ENCODE results near the gene CYP4B1.
"Not testable (repeated sequence)": the region's sequence is repeated elsewhere in the genome, so short reads cannot be mapped to it uniquely, and the experiment has no call there.

Gene CYP4B1

DNA sequence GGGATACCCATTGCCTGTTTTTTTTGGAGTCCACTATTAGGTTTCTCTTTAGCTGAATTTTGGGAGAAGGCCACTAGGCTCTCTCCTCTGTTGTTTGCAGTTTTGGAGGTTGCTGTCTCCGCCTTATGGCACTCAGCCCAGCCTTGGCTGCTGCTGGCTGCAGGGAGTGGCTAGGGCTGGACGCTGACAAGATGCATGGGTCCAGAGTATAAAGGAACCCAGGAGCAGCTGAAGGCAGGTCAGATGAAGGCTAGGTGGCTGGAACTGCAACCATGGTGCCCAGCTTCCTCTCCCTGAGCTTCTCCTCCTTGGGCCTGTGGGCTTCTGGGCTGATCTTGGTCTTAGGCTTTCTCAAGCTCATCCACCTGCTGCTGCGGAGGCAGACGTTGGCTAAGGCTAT lies at the start of gene CYP4B1:
TSS of gene CYP4B1 (plus strand) at position 237 of the 400 bp plus-strand sequence. CDS start at position 273, 36 bp downstream.
- DNase-seq = no peak

DNA sequence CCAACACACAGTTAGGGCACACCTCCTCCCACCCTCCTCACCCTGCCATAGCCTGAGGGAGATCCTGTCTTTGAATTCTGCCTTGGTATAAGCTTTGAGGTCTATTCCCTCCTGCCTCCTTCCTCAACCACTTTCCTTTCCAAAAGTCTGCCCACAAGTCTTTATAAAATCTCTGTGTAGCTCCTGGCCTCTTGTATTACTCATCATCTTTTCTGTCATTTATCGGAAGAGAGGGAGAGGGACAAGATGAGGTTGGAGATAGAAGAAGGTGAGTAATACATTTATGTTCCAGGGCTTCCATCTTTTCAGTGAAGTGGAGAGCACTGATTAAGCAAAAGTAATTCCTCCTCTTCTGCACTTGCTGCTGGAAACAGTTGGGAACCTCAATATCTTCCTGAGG lies 49.4 kb upstream of the CYP4B1 start:
- no peak for DNase-seq

DNA sequence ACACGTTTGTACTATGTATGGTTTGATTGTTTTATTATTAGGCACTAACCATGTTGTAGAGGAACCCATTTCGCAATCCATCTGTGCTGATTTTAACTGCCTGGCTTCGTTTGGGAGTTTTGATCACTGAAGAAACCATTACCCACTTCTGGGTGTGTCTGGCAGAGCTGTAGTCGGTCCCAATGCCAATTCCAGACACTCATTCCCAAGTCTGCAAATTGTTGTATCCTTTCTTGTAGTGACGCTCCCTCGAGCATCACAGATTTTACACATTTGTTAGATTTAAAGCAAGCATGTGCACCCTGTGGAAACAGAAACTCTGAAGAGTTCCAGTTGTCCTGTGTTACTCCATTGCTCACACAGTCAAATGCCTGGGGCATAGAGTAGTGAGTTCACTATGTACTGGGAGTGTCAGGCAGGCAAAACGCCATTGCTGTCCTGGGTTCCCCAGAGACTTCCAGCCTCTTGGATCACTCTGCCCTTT lies 48.9 kb upstream of the CYP4B1 start:
- no peak for DNase-seq

DNA sequence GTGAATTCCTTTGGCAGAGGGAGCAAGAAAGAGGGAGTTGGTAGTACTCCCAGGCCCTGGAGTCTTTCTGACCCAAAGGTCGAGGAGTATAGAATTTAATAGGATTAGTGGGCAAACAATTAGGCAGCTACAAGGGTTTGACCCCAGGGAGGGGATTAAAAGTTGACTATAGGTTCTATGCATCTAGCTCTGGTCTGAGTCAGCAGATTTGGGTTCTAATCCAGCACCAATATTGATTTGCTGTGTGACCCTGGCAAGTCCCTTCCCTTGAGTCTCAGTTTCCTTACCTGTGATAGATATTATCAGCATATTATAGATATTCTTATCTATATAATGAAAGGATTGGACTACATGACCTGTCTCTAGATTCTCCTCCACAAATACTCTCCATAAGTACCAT lies 44.9 kb upstream of the CYP4B1 start:
- no peak for DNase-seq

DNA sequence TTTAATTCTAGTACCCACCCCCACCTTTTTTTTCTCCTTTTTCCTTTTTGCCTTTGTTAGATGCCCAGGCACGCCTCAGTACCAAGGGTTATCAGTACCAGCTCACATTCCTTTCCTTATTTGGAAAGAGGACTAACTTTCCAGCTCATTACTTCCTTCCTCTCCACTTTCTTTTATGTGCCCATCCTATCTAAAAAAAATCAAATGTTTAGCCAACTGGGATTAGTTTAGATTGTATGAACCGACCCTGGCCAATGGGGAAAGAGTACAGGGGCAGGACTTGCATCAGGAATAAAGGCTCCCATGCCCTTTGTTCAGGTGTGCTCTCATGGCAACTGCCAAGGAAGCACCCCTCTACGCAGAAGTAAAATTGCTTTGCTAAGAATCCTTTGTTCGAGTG lies 44.1 kb upstream of the CYP4B1 start:
- DNase-seq = peak; percentile 40

DNA sequence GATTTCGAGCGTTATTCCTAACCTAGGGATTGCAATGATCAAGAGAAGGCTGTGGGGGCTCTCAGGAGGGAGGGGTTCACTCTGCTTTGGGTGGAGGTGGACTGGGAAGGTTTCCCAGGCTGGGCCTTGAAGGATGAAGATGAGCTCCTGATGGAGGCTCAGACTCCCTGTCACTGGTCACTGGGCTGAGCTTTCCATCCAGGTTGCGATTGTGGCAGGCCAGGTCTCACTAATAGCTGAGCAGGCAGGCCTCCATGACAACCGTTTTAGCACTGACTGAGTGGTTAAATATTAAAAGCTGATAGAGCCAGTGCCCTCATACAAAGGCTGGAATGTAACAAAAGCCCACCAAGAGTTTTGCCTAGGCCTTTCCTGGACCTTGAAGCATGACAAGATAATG lies 43.7 kb upstream of the CYP4B1 start:
- DNase-seq = no peak

DNA sequence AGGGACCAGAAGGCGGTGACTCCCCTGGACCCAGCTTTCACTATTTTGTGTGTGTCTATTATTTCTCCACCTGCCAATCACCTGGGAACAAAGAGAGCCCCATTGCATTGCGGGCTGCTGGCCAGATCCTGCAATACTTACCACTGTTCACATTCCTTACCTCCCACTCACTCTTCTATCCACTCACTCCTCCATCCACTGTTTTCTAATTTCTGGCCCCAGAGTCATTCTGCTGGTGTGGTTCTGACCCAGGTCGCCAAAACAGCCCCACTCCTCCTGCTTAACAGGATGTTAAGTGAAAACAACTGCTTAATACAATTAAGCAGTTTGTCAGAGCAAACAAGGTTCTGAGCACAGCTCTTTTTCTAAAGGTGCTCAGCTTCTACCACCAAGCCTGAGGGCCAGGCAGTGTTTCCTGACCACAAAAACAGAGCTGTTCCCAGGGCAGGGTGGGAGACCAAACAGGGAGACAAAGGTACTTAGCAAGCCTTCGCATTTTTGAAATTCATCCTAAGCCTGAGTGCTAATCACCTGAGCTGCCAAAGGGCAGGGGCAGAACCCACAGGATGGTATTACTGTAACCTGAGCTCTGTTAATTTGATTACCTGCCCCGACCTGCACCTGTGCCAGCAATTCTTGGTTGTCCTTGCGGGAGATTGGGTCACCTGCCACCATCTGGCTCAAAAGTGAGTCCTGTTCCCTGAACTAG lies 41.4 kb upstream of the CYP4B1 start:
- DNase-seq = peak; percentile 81

DNA sequence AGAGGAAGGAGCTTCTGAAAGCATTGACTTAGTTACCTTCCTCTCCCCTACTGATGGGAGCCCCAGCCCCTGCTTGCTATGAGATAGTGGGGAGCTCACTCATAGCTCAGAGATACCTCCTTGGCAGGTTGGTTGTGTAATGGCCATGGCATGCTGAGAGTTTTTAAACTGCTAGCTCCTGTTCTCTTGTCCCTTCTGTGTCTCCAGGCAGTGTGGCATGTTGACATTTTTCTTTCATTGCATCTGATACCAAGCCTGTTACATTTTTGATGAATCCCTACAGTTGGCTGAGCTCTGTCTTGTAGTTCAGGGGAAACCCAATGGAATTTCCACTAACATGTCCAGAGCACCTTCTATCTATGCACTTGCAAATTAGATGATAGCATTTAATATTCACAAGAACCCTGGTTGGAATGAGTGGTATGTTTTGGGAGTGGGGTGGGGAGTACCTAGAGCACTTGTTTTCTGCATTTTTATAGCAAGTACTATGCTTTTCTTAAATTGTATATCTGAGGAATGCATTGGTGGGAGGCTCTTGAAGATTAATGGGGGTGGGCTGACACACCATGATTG lies 40.8 kb upstream of the CYP4B1 start:
- DNase-seq = peak; percentile 61

DNA sequence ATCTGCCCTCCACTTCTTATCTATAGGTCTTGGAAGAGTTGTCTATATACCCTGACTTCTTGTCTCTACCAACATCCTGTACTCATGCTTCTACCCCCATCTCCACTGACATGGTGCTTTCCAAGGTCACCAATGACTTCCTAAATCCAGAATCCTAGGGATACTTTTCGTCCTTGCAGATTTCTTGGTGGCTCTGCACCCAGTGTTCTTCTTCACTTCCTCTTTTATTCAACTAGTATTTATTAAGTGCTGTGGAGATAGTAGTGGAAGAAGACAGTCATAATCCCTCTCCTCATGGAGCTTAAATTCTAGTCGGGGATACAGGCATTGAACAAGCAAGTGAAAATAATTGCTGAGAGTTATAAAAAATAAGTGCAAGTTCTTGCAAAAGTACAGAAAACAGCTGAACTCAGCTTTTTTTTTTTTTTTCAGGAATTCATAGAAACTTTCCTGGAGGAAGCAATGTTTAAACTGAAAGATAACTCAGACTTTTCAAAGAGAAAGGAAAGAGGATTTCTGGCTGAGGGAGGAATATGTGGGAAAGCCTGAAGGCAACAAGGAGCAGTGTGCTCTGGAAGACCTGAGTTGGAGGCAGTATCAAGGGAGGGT lies 38.2 kb upstream of the CYP4B1 start:
- no peak for DNase-seq

DNA sequence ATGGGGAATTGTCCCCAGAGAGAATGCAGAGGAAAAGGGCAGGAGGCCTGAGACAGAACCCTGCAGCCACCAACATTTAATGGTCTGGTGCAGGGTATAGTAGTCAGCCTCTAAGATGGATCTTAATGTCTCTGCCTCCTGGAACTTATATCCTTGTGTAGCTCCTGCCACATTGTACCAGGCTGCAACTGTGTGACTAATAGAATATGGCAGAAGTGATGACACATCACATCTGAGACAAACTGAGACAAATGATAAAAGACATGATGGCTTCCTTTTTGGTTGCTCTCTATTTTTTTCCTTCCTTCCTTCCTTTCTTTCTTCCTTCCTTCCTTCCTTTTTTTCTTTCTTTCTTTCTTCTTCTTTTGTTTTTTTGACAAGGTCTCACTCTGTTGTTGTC lies 37.1 kb upstream of the CYP4B1 start:
- DNase-seq = no peak

DNA sequence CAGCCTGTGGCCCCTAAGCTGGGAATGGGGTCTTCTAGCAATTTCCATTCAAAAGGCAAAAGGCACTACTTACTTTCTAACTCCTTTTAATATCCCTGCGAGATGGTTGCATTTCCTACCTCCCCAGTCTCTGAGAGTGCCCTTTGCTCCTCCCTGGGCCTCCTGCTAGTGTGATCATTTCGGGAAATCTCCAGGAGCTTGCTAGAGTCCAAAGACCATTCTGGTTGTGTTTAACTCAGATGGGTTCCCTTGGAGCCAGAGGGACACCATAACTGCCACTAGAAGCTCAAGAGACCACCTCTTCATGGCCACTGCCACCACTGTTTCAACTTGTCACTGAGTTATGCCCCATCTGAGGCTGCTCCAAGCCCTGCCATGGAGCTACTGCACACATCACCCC lies 34.4 kb upstream of the CYP4B1 start:
- DNase-seq = no peak

DNA sequence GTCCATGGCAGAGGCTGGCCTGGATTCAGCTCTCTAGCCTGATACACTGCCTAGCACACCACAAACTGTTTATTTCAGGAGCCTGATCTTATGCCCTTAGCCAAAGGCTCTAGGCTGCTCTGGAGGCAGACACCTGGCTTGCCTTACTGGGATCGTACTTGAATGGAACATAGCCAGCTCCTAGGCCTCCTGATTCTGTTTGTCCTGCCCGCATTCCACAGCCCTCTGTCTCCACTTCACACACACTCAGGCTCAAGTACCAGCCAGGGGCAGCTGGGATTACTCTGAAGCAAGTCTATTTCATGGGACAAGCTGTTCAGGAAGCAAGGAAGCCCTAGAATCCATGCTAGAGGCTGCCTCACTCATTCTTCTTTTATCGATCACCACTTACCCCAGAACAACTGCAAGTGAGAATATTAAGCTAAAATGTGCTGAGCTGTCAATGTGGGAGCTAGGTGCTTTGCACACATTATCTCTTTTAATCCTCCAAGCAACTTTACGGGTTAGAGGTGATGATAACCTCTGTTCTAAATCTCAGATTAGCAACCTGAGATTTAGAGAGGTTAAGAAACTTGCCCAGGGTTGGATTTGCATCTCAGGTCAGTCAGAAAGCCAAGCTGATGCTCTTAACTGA lies 31.1 kb upstream of the CYP4B1 start:
- DNase-seq = no peak

DNA sequence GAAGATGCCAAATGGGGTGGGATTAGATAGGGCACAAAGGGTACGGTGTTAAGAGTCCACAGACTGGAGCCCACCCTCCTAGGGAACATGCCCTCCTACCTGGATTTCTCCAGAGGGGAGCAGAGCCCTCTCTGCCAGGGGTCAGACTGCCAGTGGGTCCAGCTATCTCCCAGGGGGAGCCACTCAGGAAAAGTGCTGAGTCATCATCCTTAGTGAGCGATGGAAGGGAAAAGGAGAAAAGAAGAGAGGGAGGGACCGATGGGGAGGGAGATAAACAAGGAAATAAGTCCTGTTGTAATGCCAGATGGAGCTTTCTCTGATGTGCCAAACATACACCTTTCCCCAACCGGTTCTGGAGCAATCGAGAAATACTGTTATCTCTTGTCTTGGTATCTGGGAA lies 30.4 kb upstream of the CYP4B1 start:
- DNase-seq = no peak

DNA sequence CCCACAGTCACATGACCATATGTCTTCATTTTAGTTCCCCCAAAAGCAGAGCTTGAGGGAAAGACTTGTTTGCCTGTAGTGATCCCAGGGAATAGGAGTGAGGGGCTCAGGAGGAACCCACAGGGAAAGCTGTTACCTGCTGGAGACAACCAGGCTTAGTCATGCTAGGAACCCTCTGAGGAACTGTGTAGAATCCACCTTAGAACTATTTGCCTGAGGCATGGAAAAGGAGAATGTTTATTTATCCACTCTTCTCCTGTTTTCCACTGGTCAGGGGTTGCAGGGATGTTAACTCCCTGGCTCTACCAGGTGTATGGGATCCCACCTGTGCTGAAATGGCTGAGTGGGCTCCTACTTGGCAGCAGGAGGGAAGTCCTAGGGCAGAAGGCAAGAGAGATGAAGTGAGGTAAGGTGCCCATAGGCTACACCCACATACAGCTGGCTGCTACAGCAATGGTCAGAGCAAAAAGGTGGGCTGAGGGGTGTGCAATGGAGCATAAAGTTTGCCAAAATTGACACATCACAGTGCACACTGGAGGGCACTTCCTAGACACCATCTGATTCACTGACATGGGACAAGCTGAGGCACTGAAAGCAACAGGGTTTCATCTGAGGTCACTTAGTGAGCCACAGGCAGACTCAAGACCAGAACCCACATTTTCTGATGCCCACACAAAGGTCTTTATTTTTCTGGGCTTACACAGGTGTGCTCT lies 29.7 kb upstream of the CYP4B1 start:
- DNase-seq = no peak

DNA sequence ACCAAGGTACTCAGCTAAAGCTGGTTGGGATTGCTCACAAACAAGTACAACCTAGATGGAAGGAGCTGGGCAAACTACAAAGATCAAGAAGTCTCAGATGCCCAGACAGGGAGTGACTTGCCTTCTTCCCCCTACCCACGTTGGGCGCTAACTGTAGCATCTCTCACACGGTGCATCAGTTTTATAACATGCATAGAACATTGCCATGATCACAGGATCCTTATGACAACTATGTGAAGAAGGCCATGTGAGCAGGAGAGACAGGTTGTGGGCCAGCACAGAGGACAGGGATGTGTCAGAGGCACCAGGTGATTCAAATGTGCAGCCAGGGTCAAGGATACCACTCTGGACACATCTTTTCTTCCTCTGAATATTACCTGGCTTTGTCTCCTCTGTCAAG lies 28.3 kb upstream of the CYP4B1 start:
- no peak for DNase-seq

DNA sequence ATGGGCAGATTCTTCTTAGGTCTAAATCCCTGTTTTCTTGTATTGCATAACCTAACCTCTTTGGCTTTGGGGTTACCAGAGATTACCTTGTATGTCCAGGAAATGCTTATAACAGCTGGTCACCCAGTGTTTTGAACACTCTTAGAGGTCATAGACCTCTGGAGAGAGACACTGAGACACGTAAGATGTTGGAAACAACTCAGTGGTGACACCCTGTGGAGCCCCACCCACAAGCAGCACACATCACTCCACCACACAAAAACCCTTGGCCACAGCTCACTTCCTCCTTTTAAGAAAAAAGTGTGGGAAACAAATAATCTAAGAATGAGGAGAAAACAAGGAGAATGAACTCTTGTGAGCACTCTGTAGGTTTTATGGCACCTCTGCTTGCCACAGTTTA lies 26.3 kb upstream of the CYP4B1 start:
- DNase-seq = no peak

DNA sequence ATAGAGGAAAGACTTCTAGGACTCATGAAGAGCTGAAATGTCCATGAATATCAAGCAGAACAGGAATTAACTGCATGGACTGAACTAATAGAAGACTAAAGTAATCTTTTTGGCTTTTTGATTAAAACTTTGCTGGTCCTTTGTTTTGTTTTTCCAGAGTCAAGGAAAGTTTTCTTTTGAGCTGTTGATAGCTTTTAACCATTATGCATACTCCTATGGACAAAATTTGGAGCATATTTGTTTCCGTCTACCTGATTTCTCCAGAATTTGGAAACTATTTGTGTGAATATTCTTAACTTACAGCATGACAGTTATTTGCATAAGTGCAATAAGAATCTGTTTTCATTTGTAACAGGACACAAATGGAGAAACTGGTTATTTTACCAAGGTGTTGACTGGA lies 24.5 kb upstream of the CYP4B1 start:
- DNase-seq = no peak

DNA sequence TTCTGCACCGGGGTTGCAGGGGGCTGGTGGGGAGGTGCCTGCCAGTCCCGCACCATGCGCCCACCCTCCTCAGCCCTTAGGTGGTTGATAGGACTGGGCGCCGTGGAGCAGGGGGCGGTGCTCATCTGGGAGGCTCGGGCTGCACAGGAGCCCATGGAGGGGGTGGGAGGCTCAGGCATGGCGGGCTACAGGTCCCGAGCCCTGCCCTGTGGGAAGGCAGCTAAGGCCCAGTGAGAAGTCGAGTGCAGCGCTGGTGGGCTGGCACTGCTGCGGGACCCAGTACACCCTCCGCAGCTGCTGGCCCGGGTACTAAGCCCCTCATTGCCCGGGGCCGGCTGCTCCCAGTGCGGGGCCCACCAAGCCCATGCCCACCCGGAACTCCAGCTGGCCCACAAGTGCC lies 20.4 kb upstream of the CYP4B1 start:
- not testable (repeated sequence) for DNase-seq

DNA sequence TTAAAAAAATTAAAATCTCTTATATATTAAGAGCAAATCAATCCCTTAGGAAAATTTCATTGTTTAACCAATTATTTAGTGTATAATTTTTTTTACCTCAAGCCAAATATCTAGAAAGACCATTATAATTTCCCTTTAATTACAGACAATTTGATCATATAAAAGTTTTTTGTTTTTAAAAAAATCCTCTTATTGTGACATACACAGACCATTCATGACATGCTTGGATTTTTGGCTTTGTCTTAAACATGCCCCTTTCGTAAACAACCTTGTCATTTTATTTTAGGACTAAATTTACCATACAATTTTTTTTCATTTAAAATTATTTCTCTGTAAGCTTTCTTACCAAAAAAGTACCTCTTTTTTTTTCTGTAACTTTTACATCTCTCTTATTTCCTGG lies 14.2 kb upstream of the CYP4B1 start:
- DNase-seq = no peak

DNA sequence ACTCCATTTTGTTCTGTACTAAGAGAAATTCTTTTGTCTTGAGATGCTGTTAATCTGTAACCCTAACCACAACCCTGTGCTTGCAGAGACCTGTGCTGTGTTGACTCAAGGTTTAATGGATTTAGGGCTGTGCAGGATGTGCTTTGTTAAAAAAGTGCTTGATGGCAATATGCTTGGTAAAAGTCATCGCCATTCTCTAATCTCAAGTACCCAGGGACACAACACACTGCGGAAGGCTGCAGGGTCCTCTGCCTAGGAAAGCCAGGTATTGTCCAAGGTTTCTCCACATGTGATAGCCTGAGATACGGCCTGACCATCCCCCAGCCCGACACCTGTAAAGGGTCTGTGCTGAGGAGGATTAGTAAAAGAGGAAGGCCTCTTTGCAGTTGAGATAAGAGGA lies 10.2 kb upstream of the CYP4B1 start:
- DNase-seq = not testable (repeated sequence)

DNA sequence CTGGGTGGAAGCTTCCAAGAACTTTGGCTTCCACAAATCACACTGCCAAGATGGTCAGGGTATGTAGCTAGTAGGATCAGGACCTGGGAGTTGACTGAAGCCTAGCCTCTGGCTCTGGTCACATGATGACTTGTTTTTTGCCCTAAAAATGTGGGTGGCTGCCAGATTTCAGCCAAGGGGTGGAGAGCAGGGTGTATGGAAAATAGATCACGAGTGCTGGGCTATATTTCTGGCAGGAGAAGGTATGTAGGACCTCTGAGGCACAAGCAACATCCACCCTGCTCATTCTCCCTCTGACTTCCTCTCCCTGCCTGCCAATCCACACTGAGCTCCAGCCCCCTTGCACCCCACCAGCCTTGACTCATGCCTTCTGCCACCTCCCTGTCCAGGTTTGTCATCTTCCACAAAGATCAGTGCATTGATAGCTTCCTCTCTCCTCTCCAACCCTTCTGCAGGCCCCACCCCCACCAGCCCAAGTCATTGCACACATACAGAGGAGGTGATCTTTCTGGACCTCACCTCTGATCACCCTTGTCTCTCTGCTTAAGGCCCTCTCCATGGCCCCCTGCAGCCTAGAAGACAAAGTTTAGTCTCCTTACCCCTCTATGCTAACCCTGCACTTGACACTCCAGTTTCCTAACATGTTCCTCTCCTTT lies 8.3 kb upstream of the CYP4B1 start:
- DNase-seq = no peak

DNA sequence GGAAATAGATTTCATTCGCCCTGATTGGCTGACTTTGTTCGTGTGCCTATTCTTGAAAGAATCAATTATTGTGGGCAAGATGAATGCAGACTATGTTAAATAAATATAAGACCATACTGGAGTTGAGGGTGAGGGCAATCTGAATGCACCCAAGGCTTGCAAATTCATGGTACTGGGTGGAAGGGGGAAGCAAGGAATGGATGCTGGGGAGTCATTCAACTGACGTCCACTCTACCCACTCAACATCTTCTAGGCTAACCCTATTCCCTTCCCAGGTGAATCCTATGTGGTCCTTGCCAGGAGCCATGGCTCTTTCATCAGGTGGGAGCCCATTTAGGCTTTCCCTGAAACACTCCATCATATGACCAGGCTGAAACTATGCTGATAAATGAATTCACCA lies 5.7 kb upstream of the CYP4B1 start:
- no peak for DNase-seq
